Transverse colon (tissue), 4 donors: Measurements from ENCODE around the gene PRDM5. TPM values are rescaled to one million over a fixed set of nuclear protein-coding genes. Genes with fewer than 3 reads are reported as not detected.

ENCODE experiments used
- DNase-seq: peaks from one replicate; pipeline ENCODE4 v3.0.0-alpha.2; 2019
- H3K27ac ChIP-seq, 4 donors: fragments of 200-600 bp; sonication (generic); 2 replicates each; pipeline ENCODE4 v1.5.1; 2016 to 2018; ENCODE audit warnings: inconsistent platforms in 4 of 4
- H3K27me3 ChIP-seq: fragments of 200-600 bp; sonication (generic); 2 replicates; pipeline ENCODE4 v1.5.1; 2017; ENCODE audit warnings: inconsistent platforms
- H3K36me3 ChIP-seq, 4 donors: fragments of 200-600 bp; sonication (generic); 2 replicates each; pipeline ENCODE4 v1.5.1; 2017 to 2019; ENCODE audit warnings: inconsistent platforms in 4 of 4
- H3K4me1 ChIP-seq, 4 donors: fragments of 200-600 bp; sonication (generic); 2 replicates each; pipeline ENCODE4 v1.5.1; 2017 to 2020; ENCODE audit warnings: inconsistent platforms in 4 of 4
- H3K4me3 ChIP-seq, 4 donors: fragments of 200-600 bp; sonication (generic); 1 replicate in 1 of 4; 2 replicates in 3 of 4; pipeline versions ENCODE4 v1.5.1 to v1.6.1; 2017 to 2019; ENCODE audit warnings: inconsistent platforms in 4 of 4
- H3K9me3 ChIP-seq, 2 donors: fragments of 200-600 bp; sonication (generic); 2 replicates each; pipeline ENCODE4 v1.5.1; 2017 to 2019; ENCODE audit warnings: inconsistent platforms in 2 of 2
- EP300 ChIP-seq: sonication (generic); formaldehyde crosslinking; IDR thresholded peaks from one replicate; pipeline ENCODE4 v1.6.1; 2017; ENCODE audit warnings: antibody characterized with exemption, low read depth
- POLR2A ChIP-seq: fragments of 450-650 bp; IDR thresholded peaks from one replicate; pipeline ENCODE4 v1.6.1; 2016; ENCODE audit warnings: antibody characterized with exemption, mild to moderate bottlenecking, moderate library complexity
- POLR2AphosphoS5 ChIP-seq, 3 donors: sonication (generic); formaldehyde crosslinking; IDR thresholded peaks; one replicate each; pipeline ENCODE4 v1.6.1; 2016; ENCODE audit warnings: antibody characterized with exemption in 3 of 3
- WGBS, 2 donors: methylation state at CpG; one replicate each; pipeline ENCODE4 v1.1.5; 2018; ENCODE audit warnings: low coverage in 1 of 2; 5-methylcytosine and 5-hydroxymethylcytosine counted together
- in situ Hi-C, 4 donors: fragments of 200-750 bp; cut with MboI; loops; one replicate each; pipeline versions ENCODE4 v1.15.0 to v1.15.1; 2017; ENCODE audit warnings: low sequenced_read_pairs in 3 of 4, low pct_ligation_motif_present in 1 of 4, low pct_unique_long_range_greater_than_20kb in 1 of 4
- intact Hi-C: fragments of 100-400 bp; cut with DNase I; formaldehyde crosslinking; loops from one replicate; pipeline ENCODE4 v1.15.1; 2023; ENCODE audit warnings: low total_unique reads
- total RNA-seq, 4 donors: library from RNA; depleted of rRNA; stranded (reverse); fragments of >200 nt; gene quantifications; one replicate each; pipeline ENCODE4 v1.1.0, GENCODE V29; 2016
- TF ChIP-seq, protein P1 (sequence below), 5 experiments: fragments of 200-600 bp in 3 of 5; fragments of 450-650 bp in 2 of 5; sonication (generic) in 3 of 5; IDR thresholded peaks; 1 replicate in 2 of 5; 2 replicates in 3 of 5; pipeline ENCODE4 v1.5.1; 2016 to 2017; ENCODE audit warnings: antibody characterized with exemption in 5 of 5, inconsistent platforms in 3 of 5, mild to moderate bottlenecking in 2 of 5, moderate library complexity in 1 of 5

Gene PRDM5
- total RNA-seq, 4 donors from 2014 or later = 3.8 to 7.9 (median 6.9) TPM

DNA sequence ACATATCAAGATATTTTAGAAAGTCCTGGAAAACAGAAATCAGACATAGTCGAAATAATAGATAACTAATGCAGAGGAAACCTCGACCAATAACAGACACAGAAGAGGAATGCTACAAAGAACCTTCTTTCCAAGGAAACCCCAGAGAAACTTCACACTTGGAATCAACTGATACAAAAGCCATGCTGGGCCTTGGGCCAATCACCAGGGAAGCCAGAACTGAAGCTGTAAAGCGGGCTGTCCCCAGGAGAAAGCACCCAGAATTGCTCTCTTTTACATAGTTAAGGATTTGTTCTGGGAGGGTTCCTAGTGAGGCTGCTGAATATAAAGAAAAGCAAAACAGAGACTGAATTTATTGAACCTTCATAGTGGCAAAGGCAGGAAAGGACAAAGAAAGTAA, 100.5 kb downstream of the PRDM5 start:
- H3K9me3 ChIP-seq = no peaks in the 10 kb centered on the region
- intact Hi-C loops = no loop called here
- no peaks in the 10 kb centered on the region for H3K27me3 ChIP-seq
- TF ChIP-seq POLR2AphosphoS5 (IDR thresholded peaks at IDR 0.05) (no peak), EP300 (no peak), POLR2A (no peak)
- TF ChIP-seq, protein P1, sequence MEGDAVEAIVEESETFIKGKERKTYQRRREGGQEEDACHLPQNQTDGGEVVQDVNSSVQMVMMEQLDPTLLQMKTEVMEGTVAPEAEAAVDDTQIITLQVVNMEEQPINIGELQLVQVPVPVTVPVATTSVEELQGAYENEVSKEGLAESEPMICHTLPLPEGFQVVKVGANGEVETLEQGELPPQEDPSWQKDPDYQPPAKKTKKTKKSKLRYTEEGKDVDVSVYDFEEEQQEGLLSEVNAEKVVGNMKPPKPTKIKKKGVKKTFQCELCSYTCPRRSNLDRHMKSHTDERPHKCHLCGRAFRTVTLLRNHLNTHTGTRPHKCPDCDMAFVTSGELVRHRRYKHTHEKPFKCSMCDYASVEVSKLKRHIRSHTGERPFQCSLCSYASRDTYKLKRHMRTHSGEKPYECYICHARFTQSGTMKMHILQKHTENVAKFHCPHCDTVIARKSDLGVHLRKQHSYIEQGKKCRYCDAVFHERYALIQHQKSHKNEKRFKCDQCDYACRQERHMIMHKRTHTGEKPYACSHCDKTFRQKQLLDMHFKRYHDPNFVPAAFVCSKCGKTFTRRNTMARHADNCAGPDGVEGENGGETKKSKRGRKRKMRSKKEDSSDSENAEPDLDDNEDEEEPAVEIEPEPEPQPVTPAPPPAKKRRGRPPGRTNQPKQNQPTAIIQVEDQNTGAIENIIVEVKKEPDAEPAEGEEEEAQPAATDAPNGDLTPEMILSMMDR (IDR thresholded peaks at IDR 0.05) = no peak
- H3K36me3 ChIP-seq = no peaks in the 10 kb centered on the region
- WGBS, 2 donors = 84 to 85% methylated on average over 3 of the region's 3 CpGs
- in situ Hi-C loops = no loop called here
- no peak for DNase-seq
- no peak overlapping the region for H3K27ac ChIP-seq
- H3K4me3 ChIP-seq = no peak overlapping the region
- H3K4me1 ChIP-seq = no peaks in the 10 kb centered on the region

DNA sequence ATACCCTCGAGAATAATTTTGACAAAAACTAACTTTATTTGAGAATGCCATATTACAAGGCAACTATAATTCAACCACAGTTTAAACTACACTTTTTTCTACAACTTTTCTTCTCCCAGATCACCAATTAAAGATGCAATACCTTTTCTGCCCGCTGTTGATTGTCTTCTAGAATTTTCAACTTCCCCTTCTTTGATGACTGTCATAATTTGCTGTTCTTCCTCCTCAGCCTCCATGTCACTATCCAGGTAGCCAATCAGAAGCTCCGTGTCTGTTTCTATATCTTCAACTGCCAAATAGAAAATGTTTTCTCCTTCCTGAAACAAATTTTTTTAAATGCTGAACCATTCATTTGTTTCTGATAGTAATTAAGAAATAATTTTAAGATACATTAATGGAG, 101.5 kb downstream of the PRDM5 start:
- no peaks in the 10 kb centered on the region for H3K27me3 ChIP-seq
- intact Hi-C loops (no loop called here), in situ Hi-C loops (no loop called here)
- WGBS, 2 donors = 94 to 97% methylated on average over 3 of the region's 3 CpGs
- H3K9me3 ChIP-seq = no peaks in the 10 kb centered on the region
- no peaks in the 10 kb centered on the region for H3K36me3 ChIP-seq
- H3K4me1 ChIP-seq = no peaks in the 10 kb centered on the region
- TF ChIP-seq, protein P1 (IDR thresholded peaks at IDR 0.05) = no peak
- TF ChIP-seq EP300 (no peak), POLR2AphosphoS5 (IDR thresholded peaks at IDR 0.05) (no peak), POLR2A (no peak)
- DNase-seq = no peak
- H3K4me3 ChIP-seq = no peak overlapping the region
- no peak overlapping the region for H3K27ac ChIP-seq

DNA sequence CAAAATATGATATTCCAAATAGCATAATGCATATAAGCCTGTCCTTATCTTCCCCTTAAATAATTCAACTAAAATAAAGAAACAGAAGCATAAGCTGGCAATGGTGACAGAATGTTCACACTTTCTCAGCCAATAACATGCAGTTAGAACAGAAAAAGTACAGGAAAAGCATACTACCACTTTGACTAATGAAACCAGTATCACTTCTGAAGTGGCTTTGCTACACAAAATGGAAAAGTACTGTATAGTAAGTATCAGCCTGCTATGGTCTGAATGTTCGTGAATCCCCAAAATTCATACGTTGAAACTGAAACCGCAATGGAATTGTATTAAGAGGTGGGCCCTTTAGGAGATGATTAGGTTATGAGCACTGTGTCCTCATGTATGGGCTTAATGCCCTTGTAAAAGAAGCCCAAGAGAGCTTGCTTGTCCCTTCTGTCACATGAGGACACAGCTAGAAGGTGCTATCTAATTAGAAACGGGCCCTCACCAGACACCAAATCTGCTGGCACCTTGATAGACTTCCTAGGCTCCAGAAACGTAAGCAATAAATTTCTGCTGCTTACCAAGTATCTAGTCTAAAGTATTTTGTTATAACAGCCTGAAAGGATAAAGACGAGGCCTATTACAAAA, 102.6 kb downstream of the PRDM5 start:
- DNase-seq = no peak
- WGBS, 2 donors = 83 to 87% methylated on average over 4 to 6 of the region's 6 CpGs
- in situ Hi-C loops = no loop called here

DNA sequence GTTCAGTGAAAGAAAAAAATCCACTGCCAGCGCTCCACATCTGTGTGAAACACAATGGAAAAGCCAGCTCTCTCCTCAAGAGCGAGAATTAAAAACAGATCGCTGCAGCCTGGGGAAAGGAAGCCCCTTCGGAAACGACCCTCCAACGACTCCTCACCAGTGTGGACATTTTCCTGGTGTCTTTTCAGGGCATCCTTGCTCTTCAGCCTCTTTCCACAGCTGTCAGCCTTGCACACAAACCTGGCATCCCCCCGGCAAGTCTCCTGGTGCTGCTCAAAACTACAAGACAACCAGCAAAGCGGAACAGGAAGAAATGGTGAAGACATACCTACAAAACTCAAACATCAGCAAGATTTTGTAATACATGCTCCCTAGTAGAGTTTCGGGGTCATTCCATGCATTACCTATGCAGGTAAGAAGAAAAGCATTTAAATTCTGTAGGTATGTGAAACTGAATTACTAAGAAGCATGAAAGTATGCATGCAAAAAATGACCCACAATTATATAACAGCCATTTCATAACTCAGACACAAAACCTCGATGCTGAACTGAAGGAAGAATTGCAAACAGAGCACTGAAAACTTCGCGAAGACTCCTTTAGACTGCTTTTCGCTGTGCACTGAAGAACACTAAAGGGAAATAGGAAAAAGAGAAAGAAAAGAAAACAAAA, 106.1 kb downstream of the PRDM5 start:
- Histone ChIP-seq H3K27ac (no peak overlapping the region), H3K4me1 (no peaks in the 10 kb centered on the region), H3K36me3 (no peaks in the 10 kb centered on the region), H3K4me3 (no peak overlapping the region), H3K27me3 (no peaks in the 10 kb centered on the region), H3K9me3 (no peaks in the 10 kb centered on the region)
- 82 to 84% methylated on average over 8 to 13 of the region's 13 CpGs for WGBS, 2 donors
- TF ChIP-seq EP300 = no peak
- TF ChIP-seq, protein P1 (IDR thresholded peaks at IDR 0.05) = no peak
- TF ChIP-seq POLR2AphosphoS5 (IDR thresholded peaks at IDR 0.05) = no peak
- TF ChIP-seq POLR2A = no peak
- intact Hi-C loops = no loop called here
- no peak for DNase-seq
- in situ Hi-C loops = no loop called here

More for the DNA sequence above, 102.6 kb downstream of the PRDM5 start:
- Histone ChIP-seq H3K4me1 (no peaks in the 10 kb centered on the region), H3K4me3 (no peak overlapping the region), H3K36me3 (no peaks in the 10 kb centered on the region), H3K27ac (no peak overlapping the region), H3K9me3 (no peaks in the 10 kb centered on the region), H3K27me3 (no peaks in the 10 kb centered on the region)
- TF ChIP-seq, protein P1 (IDR thresholded peaks at IDR 0.05) = no peak
- TF ChIP-seq EP300 (no peak), POLR2A (no peak), POLR2AphosphoS5 (IDR thresholded peaks at IDR 0.05) (no peak)
- intact Hi-C loops = no loop called here
